Breast epithelium (tissue), 4 donors: ENCODE measurements around the gene CMTM7. TPM values are rescaled to one million over a fixed set of nuclear protein-coding genes. Genes with fewer than 3 reads are reported as not detected.

Experiments used
- DNase-seq, 2 donors: peaks; one replicate each; pipeline ENCODE4 v3.0.0-alpha.2; 2019; ENCODE audit warnings: low spot score in 2 of 2
- H3K27ac ChIP-seq, 2 donors: fragments of 200-600 bp; sonication (generic) in 1 of 2; one replicate each; pipeline ENCODE4 v1.5.1; 2016 to 2019; ENCODE audit warnings: mild to moderate bottlenecking in 1 of 2
- H3K27me3 ChIP-seq, 2 donors: fragments of 200-600 bp; sonication (generic) in 1 of 2; one replicate each; pipeline versions ENCODE4 v1.5.1 to v1.6.0; 2017 to 2019; ENCODE audit warnings: control low read depth in 1 of 2, mild to moderate bottlenecking in 1 of 2
- H3K36me3 ChIP-seq: fragments of 200-600 bp; one replicate; pipeline ENCODE4 v1.5.1; 2019
- H3K4me1 ChIP-seq, 2 donors: fragments of 200-600 bp; sonication (generic); one replicate each; pipeline ENCODE4 v1.5.1; 2016 to 2019; ENCODE audit warnings: control low read depth in 1 of 2
- H3K4me3 ChIP-seq, 3 donors: fragments of 200-600 bp; sonication (generic); 1 replicate in 2 of 3; 2 replicates in 1 of 3; pipeline ENCODE4 v1.5.1; 2016 to 2019; ENCODE audit warnings: mild to moderate bottlenecking in 3 of 3, moderate library complexity in 2 of 3
- H3K9me3 ChIP-seq, 2 donors: fragments of 200-600 bp; sonication (generic) in 1 of 2; one replicate each; pipeline ENCODE4 v1.5.1; 2016 to 2019; ENCODE audit warnings: control low read depth in 1 of 2
- POLR2A ChIP-seq: fragments of 450-650 bp; IDR thresholded peaks from one replicate; pipeline ENCODE4 v1.6.1; 2016; ENCODE audit warnings: antibody characterized with exemption, mild to moderate bottlenecking, moderate library complexity
- POLR2AphosphoS5 ChIP-seq, 3 donors: sonication (generic); formaldehyde crosslinking; IDR thresholded peaks; one replicate each; pipeline ENCODE4 v1.6.1; 2017; ENCODE audit warnings: antibody characterized with exemption in 3 of 3
- intact Hi-C: fragments of 100-400 bp; cut with DNase I; formaldehyde crosslinking; loops from one replicate; pipeline ENCODE4 v1.15.1; 2023; ENCODE audit warnings: low total_unique reads
- total RNA-seq, 3 donors: library from RNA; depleted of rRNA; stranded (reverse); fragments of >200 nt; gene quantifications; one replicate each; pipeline ENCODE4 v1.1.0, GENCODE V29; 2016
- TF ChIP-seq, protein P1 (sequence below), 3 donors: fragments of 450-650 bp; IDR thresholded peaks; one replicate each; pipeline ENCODE4 v1.5.1; 2016 to 2017; ENCODE audit warnings: antibody characterized with exemption in 3 of 3, mild to moderate bottlenecking in 3 of 3, moderate library complexity in 3 of 3

CMTM7 gene
- total RNA-seq, 3 donors from 2014 or later = 16.8 to 111 (median 58.0) TPM

DNA sequence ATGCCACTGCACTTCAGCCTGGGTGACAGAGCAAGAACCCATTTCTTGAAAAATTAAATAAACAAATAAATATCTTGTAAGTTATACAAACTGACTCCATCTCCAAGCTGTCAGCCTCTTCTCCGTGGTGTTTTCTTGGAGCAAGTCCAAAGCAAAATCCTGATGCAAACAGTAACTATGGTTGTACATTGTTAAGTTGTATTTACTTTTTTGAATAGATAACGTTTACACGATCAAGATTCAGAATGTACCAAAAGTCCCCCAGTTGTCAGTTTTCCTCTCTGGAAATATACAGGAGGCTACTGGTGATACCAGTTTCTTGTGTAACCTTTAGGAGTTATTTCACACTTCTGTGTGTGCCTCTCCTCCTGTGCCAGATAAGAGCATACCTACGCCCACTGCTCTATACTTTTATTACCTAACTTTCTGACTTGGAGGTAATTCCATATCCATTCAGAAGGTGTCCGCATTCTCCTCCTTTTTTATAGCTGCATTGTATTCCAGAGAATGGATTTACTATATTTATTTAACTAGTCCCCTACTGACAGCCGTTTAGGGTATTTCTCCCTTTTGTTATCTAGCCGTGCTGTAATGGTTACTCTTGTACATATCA is 14.2 kb downstream of the CMTM7 start:
- TF ChIP-seq, protein P1, sequence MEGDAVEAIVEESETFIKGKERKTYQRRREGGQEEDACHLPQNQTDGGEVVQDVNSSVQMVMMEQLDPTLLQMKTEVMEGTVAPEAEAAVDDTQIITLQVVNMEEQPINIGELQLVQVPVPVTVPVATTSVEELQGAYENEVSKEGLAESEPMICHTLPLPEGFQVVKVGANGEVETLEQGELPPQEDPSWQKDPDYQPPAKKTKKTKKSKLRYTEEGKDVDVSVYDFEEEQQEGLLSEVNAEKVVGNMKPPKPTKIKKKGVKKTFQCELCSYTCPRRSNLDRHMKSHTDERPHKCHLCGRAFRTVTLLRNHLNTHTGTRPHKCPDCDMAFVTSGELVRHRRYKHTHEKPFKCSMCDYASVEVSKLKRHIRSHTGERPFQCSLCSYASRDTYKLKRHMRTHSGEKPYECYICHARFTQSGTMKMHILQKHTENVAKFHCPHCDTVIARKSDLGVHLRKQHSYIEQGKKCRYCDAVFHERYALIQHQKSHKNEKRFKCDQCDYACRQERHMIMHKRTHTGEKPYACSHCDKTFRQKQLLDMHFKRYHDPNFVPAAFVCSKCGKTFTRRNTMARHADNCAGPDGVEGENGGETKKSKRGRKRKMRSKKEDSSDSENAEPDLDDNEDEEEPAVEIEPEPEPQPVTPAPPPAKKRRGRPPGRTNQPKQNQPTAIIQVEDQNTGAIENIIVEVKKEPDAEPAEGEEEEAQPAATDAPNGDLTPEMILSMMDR (IDR thresholded peaks at IDR 0.05) = no peak
- TF ChIP-seq POLR2A (no peak), POLR2AphosphoS5 (IDR thresholded peaks at IDR 0.05) (no peak)
- peak overlapping the region; percentile 76 to 79 for H3K27ac ChIP-seq
- no peaks in the 10 kb centered on the region for H3K36me3 ChIP-seq
- no peaks in the 10 kb centered on the region for H3K27me3 ChIP-seq
- DNase-seq = no peak
- intact Hi-C loops = no loop called here
- H3K9me3 ChIP-seq = no peaks in the 10 kb centered on the region
- peaks cover 0 to 21% of the 10 kb centered on the region in 2 donors for H3K4me1 ChIP-seq
- H3K4me3 ChIP-seq = no peak overlapping the region

DNA sequence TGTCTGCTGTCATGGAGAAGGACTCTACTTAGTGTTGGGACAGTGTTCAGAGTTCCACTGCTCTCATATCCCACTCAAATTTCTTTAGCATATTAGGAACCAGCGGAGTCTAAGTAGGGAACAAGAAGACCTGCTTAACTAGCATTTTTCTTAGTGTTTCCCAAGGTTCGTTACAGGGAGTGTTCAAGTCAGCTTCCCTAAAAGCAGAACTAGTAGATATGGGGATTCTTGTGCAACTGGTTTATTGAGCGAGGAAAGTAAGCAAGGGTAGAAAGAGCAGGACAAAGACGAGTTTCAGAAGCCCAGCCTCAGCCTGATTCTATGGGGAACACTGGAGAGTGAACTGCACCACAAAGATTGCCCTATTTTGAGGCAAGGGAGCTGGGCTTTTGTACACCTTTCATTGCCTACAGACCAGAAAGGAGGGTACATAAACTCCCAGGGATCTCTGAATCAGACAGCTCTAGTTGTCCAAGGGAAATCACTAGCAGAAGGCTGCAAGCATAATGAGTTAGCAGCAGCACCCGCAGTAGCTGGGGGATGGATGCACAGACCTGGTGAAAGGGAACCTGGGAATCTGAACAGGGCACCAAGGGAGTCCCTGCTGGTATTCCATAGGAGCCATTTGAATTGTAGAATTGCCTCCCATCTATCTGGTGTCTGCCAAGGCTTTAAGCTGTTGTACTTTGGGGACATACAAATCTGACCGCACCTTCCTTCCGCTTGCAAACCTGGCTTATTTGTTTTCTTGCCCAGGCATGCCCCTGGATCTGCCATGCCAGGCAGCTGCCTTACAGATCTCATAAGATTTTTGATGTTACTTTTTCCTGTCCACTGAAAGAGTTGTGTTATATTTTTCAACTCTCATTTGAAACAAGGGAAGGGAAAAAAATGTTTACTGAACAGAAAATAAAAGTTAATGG is 15.1 kb downstream of the CMTM7 start:
- H3K27ac ChIP-seq = peak overlapping the region; percentile 76 to 79
- H3K27me3 ChIP-seq = no peaks in the 10 kb centered on the region
- no peak overlapping the region for H3K4me3 ChIP-seq
- no peaks in the 10 kb centered on the region for H3K36me3 ChIP-seq
- intact Hi-C loops = no loop called here
- peaks cover 0 to 22% of the 10 kb centered on the region in 2 donors for H3K4me1 ChIP-seq
- no peak for TF ChIP-seq POLR2AphosphoS5 (IDR thresholded peaks at IDR 0.05)
- H3K9me3 ChIP-seq = no peaks in the 10 kb centered on the region
- peak in 1 of 2 donors; percentile 76 for DNase-seq

DNA sequence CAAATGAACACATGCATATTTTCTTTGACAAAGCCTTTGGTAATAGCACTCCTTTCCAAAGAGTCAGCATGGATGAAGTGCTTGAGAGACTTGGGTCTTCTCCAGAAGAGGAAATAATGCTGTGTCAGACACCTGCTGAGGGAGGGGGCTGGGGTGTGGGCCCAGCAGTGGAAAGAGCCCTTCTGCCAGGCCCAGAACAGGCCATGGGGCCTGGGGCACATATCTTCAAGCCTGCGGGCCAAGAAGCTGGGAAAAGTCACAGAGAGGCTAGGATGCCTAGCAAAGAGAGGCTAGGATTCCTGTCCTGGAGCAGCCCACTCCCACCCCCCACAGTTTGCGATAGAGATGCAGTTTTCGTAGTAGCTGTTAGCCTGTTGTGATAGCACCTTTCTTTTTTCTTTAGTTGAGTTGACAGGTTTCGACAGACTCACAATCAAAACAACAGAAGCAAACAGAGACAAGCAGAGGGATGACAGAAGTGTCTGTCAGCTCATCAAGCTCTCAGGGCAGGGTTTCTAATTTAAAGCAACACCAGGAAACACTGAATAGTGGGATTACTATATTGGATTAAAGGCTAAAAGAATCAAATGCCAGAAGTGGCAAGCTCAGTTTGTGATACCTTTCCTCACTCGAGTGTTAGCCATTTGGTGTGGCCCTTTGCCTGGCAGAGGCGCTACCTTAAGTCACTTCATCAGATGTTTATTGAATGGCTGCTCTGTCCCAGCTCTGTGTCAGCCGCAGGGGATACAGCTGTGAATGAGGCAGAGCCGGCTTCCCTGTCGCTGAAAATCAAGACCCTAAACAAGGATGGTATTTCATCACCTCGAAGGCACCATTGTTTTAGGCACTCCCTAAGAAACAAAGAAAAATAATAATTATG is 19.0 kb downstream of the CMTM7 start:
- intact Hi-C loops = no loop called here
- H3K9me3 ChIP-seq = no peaks in the 10 kb centered on the region
- no peak overlapping the region for H3K4me3 ChIP-seq
- H3K36me3 ChIP-seq = no peaks in the 10 kb centered on the region
- no peaks in the 10 kb centered on the region for H3K27me3 ChIP-seq
- peak in 1 of 2 donors; percentile 76 for DNase-seq
- peaks cover 0 to 17% of the 10 kb centered on the region in 2 donors for H3K4me1 ChIP-seq
- peak overlapping the region; percentile 85 to 89 for H3K27ac ChIP-seq
- no peak for TF ChIP-seq POLR2A
- no peak for TF ChIP-seq POLR2AphosphoS5 (IDR thresholded peaks at IDR 0.05)
- TF ChIP-seq, protein P1 (IDR thresholded peaks at IDR 0.05) = no peak

DNA sequence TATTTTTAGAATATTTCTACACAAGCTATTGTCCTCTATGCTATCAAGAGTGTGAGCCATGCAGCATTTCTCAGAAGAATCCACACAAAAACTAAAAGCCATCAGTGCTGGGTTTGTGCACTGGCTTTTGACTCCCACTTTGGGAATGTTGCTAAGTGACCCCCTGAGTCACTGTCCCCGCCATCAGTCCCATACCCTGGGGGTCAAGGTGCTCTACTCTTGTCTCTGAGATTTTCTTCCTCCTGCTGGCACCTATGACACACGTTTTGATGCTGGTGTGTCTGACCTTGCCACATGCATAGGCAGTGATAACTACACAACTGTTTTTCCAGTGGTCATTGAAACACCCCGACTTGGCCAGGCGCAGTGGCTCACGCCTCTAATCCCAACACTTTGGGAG is 19.8 kb downstream of the CMTM7 start:
- intact Hi-C loops = no loop called here
- H3K36me3 ChIP-seq = no peaks in the 10 kb centered on the region
- peaks cover 0 to 13% of the 10 kb centered on the region in 2 donors for H3K4me1 ChIP-seq
- no peaks in the 10 kb centered on the region for H3K9me3 ChIP-seq
- TF ChIP-seq, protein P1 (IDR thresholded peaks at IDR 0.05) = no peak
- TF ChIP-seq POLR2A = no peak
- no peak for TF ChIP-seq POLR2AphosphoS5 (IDR thresholded peaks at IDR 0.05)
- H3K27me3 ChIP-seq = no peaks in the 10 kb centered on the region
- H3K27ac ChIP-seq = peak overlapping the region; percentile 29 to 89
- no peak for DNase-seq
- H3K4me3 ChIP-seq = no peak overlapping the region

DNA sequence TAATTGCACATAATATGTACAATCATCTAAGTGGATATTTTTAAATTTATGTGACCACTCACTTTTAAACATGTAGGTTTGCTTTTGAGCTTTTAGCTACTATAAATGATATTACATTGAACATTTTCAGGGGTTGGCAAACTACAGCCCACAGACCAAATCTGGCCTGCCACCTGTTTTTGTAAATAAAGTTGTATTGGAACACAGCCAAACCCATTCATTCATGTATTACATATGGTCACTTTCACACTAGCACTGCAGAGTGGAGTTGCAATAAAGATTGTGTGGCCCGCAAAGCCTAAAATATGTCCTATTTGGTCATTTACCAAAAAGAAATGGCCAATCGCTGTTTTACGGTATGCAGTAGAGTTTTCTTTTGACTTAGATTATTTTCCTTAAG is 21.2 kb downstream of the CMTM7 start:
- Histone ChIP-seq H3K4me1 (peaks cover 0 to 8% of the 10 kb centered on the region in 2 donors), H3K36me3 (no peaks in the 10 kb centered on the region), H3K27ac (peak overlapping the region in 1 of 2 donors; percentile 78), H3K4me3 (no peak overlapping the region), H3K9me3 (no peaks in the 10 kb centered on the region), H3K27me3 (no peaks in the 10 kb centered on the region)
- intact Hi-C loops = no loop called here
- no peak for DNase-seq
- TF ChIP-seq POLR2AphosphoS5 (IDR thresholded peaks at IDR 0.05) = no peak
- TF ChIP-seq POLR2A = no peak
- TF ChIP-seq, protein P1 (IDR thresholded peaks at IDR 0.05) = no peak
